Measurements from ENCODE around the gene INTS2. TPM values are rescaled to one million over a fixed set of nuclear protein-coding genes. Genes with fewer than 3 reads are reported as not detected.
"Not testable (repeated sequence)": the region's sequence is repeated elsewhere in the genome, so short reads cannot be mapped to it uniquely, and the experiment has no call there.

The INTS2 gene
- polyA plus RNA-seq, 2 of the 4 experiments (the other 2 are of a cell fraction) = 14.0 to 35.0 TPM

DNA sequence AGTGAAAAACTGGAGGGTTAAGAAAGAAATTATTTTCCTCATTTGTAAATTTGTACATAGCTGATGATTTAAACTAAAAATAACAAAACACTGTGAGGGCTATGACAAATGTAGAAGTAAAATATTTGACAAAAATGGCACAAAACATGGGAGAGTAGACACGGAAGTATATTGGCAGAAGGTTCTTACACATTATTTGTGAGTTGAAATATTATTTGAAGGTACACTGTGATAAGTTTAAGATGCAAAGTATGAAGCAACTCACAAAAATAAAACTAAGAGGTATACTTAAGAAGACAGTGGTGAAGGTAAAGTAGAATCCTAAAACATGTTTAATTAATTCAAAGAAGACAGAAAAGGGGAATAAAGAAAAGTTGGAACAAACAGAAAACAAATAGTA is 99.1 kb downstream of the INTS2 start:
- Histone ChIP-seq H3K4me2 (no peak overlapping the region), H3K9me3 (peaks cover 7% of the 10 kb centered on the region; the same call in 2 of the 3 replicates), H3K27ac (no peak overlapping the region), H3K4me3 (no peak overlapping the region), H3K4me1 (peaks cover 9% of the 10 kb centered on the region)
- DNase-seq (ENCODE audit: low read depth in 1 of 2, low spot score in 1 of 2) = no peak
- ATAC-seq = no peak
- 91% methylated on average over 1 of the region's 1 CpG for WGBS (ENCODE audit: missing lambda C conversion rate)
- POLR2A ChIA-PET = no interaction called here
- CTCF ChIA-PET = interaction anchor here (0.8 kb wide), 1 partner anchor 417 kb away, joined by 3 read pairs; no protein-coding TSS in a partner anchor
- no peak for TF ChIP-seq CHD2 (IDR thresholded peaks at IDR 0.05; ENCODE audit: low read length, partially characterized antibody)
- no peak for TF ChIP-seq MAZ (IDR thresholded peaks at IDR 0.05; ENCODE audit: borderline replicate concordance, low read depth, low read length)
- TF ChIP-seq HOXB13 (CRISPR knock-in tag; IDR thresholded peaks at IDR 0.05; ENCODE audit: low read depth) = no peak
- no peak for TF ChIP-seq JUNB (IDR thresholded peaks at IDR 0.05)
- TF ChIP-seq FOSL2 (IDR thresholded peaks at IDR 0.05) = no peak
- no peak for TF ChIP-seq FOSL2 (CRISPR knock-in tag; IDR thresholded peaks at IDR 0.05)
- no peak for TF ChIP-seq TP53 (CRISPR knock-in tag; IDR thresholded peaks at IDR 0.05)
- no peak for TF ChIP-seq RARB (CRISPR knock-in tag; IDR thresholded peaks at IDR 0.05)
- no peak for TF ChIP-seq EHMT2 (IDR thresholded peaks at IDR 0.05; ENCODE audit: low read depth)
- TF ChIP-seq ESRRA (IDR thresholded peaks at IDR 0.05; ENCODE audit: borderline replicate concordance, low read length) = no peak
- no peak for FAIRE-seq

DNA sequence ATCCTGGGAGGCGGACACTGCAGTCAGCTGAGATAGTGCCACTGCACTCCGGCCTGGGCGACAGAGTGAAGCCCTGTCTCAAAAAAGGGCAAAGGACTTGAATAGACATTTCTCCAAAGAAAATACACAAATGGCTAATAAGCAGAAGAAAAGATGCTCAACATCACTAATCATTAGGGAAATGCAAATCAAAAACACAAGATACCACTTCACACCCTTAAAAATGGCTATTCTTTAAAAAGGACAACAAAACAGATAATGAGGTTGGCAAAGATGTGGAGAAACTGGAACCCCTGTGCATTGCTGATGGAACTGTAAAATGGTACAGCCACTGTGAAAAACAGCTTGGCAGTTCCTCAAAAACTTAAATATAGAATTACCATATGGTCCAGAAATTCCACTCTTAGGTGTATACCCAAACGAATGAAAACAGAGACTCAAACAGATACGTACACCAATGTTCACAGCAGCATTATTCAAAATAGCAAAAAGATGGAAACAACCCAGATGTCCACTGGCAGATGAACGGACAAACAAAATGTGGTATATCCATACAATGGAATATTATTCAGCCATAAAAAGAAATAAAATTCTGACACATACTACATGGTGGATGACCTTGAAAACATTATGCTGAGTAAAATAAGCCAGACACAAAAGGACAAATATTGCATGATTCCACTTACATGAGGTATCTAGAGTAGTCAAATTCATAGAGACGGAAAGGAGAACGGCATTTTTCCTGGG is 100.0 kb downstream of the INTS2 start:
- TF ChIP-seq HDAC2 (IDR thresholded peaks at IDR 0.05) (no peak), NFE2L2 (conservative IDR thresholded peaks at IDR 0.05; ENCODE audit: low read length) (no peak)
- H3K4me2 ChIP-seq = no peak overlapping the region
- H3K4me3 ChIP-seq = no peak overlapping the region
- peaks cover 7% of the 10 kb centered on the region; the same call in 2 of the 3 replicates for H3K9me3 ChIP-seq
- no peaks in the 10 kb centered on the region; the same call in 2 of the 3 replicates for H3K4me1 ChIP-seq
- FAIRE-seq (peak; percentile 13), ATAC-seq (no peak), DNase-seq (ENCODE audit: low read depth in 1 of 2, low spot score in 1 of 2) (no peak)
- WGBS (ENCODE audit: missing lambda C conversion rate) = 95% methylated on average over 8 of the region's 8 CpGs
- H3K27ac ChIP-seq = no peak overlapping the region
- POLR2A ChIA-PET = no interaction called here
- CTCF ChIA-PET = interaction anchor here (0.8 to 5.2 kb wide), 3 partner anchors 9 to 416 kb away, joined by 3 to 20 read pairs (median 7); no protein-coding TSS in a partner anchor

DNA sequence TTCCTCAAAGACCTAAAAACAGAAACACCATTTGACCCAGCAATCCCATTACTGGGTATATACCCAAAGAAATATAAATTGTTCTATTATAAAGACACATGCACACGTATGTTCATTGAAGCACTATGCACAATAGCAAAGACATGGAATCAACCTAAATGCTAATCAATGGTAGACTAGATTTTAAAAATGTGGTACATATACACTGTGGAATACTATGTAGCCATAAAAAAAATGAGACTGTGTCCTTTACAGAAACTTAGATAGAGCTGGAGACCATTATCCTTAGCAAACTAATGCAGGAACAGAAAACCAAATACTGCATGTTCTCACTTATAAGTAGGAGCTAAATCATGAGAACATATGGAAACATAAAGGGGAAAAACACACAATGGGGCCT is 100.9 kb downstream of the INTS2 start:
- H3K27ac ChIP-seq; H3K4me1 ChIP-seq; DNase-seq (ENCODE audit: low read depth in 1 of 2, low spot score in 1 of 2); H3K4me2 ChIP-seq; ATAC-seq; H3K4me3 ChIP-seq; POLR2A ChIA-PET; FAIRE-seq; H3K9me3 ChIP-seq: not testable (repeated sequence)
- CTCF ChIA-PET = interaction anchor here (1.2 to 5.2 kb wide), 2 partner anchors 10 to 414 kb away, joined by 7 to 20 read pairs; no protein-coding TSS in a partner anchor
- 87% methylated on average over 1 of the region's 1 CpG for WGBS (ENCODE audit: missing lambda C conversion rate)

DNA sequence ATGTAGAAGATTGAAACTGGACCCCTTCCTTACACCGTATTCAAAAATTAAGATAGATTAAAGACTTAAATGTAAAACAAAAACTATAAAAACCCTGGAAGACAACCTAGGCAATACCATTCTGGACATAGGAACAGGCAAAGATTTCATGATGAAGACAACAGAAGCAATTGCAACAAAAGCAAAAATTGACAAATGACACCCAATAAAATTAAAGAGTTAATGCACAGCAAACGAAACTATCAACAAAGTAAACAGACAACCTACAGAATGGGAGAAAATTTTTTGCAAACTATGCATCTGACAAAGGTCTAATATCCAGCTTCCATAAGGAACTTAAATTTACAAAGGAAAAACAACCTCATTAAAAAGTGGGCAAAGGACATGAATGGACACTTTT is 101.6 kb downstream of the INTS2 start:
- H3K4me1 ChIP-seq; POLR2A ChIA-PET; DNase-seq (ENCODE audit: low read depth in 1 of 2, low spot score in 1 of 2); H3K27ac ChIP-seq; H3K4me2 ChIP-seq; H3K9me3 ChIP-seq; FAIRE-seq; H3K4me3 ChIP-seq; ATAC-seq: not testable (repeated sequence)
- CTCF ChIA-PET = interaction anchor here (0.6 to 5.2 kb wide), 3 partner anchors 10 to 1318 kb away, joined by 4 to 20 read pairs (median 7); no protein-coding TSS in a partner anchor
- WGBS (ENCODE audit: missing lambda C conversion rate) = 80% methylated on average over 2 of the region's 2 CpGs

DNA sequence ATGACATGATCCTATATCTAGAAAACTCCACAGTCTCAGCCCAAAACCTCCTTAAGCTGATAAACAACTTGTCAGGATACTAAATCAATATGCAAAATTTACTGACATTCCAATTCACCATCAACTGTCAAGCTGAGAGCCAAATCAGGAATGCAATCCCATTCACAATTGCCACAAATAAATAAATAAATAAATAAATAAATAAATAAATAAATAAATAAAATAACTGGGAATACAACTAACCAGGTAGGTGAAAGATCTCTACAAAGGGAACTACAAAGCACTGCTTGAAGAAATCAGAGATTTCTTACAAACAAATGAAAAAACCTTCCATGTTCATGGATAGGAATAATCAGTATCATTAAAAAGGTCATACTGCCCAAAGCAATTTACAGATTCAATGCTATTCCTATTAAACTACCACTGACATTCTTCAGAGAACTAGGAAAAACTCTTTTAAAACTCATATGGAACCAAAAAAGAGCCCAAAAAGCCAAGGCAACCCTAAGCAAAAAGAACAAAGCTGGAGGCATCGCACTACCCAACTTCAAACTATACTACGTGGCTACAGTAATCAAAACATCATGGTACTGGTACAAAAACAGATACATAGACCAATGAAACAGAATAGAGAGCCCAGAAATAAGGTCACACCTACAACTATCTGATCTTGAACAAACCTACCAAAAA is 102.2 kb downstream of the INTS2 start:
- peaks cover 7% of the 10 kb centered on the region; the same call in 2 of the 3 replicates for H3K9me3 ChIP-seq
- no peak for ATAC-seq
- ChIA-PET POLR2A (no interaction called here), CTCF (interaction anchor here (1.1 to 5.2 kb wide), 4 partner anchors 8 to 413 kb away, joined by 4 to 20 read pairs (median 6); no protein-coding TSS in a partner anchor)
- no peak overlapping the region for H3K27ac ChIP-seq
- DNase-seq (ENCODE audit: low read depth in 1 of 2, low spot score in 1 of 2) = no peak
- H3K4me3 ChIP-seq = no peak overlapping the region
- no peak for FAIRE-seq
- peak; percentile 96 for TF ChIP-seq ZC3H11A (IDR thresholded peaks at IDR 0.05)
- no peak for TF ChIP-seq HDAC2 (IDR thresholded peaks at IDR 0.05)
- no peaks in the 10 kb centered on the region for H3K4me1 ChIP-seq
- no peak overlapping the region for H3K4me2 ChIP-seq
- WGBS (ENCODE audit: missing lambda C conversion rate) = 89% methylated on average over 2 of the region's 2 CpGs
